A673 (cell line): ENCODE results near the gene RNF113B. TPM values are rescaled to one million over a fixed set of nuclear protein-coding genes. Genes with fewer than 3 reads are reported as not detected.

Source experiments
- BruUV-seq: library from RNA; stranded (reverse); fragments of 400-500 nt; replicated peaks from 2 replicates; lab custom pipeline; 2021; lab: Mats Ljungman, UMichigan
- CTCF ChIA-PET: fragments of 300-600 bp; sonication (Branson Sonifier 250); formaldehyde crosslinking; loops from one replicate; lab custom pipeline; 2022; ENCODE audit warnings: antibody characterized with exemption; lab: Charles Lee
- POLR2A ChIA-PET: fragments of 300-600 bp; sonication (Branson Sonifier 250); formaldehyde crosslinking; loops from one replicate; lab custom pipeline; 2022; ENCODE audit warnings: antibody characterized with exemption; ENCODE audit not compliant: low non-redundant PET; lab: Charles Lee
- DNase-seq: peaks from one replicate; pipeline ENCODE4 v3.0.0-alpha.2; 2015; ENCODE audit warnings: low spot score
- H3K27ac ChIP-seq: fragments of 200-600 bp; sonication (generic); 2 replicates; pipeline ENCODE4 v1.5.1; 2016; ENCODE audit warnings: mixed run types, low read depth, mild to moderate bottlenecking, mixed read lengths, antibody characterized with exemption, low read length; ENCODE audit not compliant: poor library complexity, severe bottlenecking
- H3K27me3 ChIP-seq: fragments of 200-600 bp; sonication (generic); replicated peaks from 2 replicates; pipeline ENCODE4 v1.6.1; 2017; ENCODE audit warnings: mixed run types, low read depth, mild to moderate bottlenecking, mixed read lengths, antibody characterized with exemption, low read length; ENCODE audit not compliant: insufficient read depth, poor library complexity
- H3K36me3 ChIP-seq: fragments of 200-600 bp; sonication (generic); 2 replicates; pipeline ENCODE4 v1.6.1; 2016; ENCODE audit warnings: mixed run types, mild to moderate bottlenecking, mixed read lengths, antibody characterized with exemption, low read length; ENCODE audit not compliant: insufficient read depth, poor library complexity, severe bottlenecking
- H3K4me1 ChIP-seq: fragments of 200-600 bp; sonication (generic); 2 replicates; pipeline ENCODE4 v1.6.1; 2017; ENCODE audit warnings: mixed run types, mild to moderate bottlenecking, mixed read lengths, antibody characterized with exemption, low read length; ENCODE audit not compliant: insufficient read depth, poor library complexity, severe bottlenecking
- H3K4me3 ChIP-seq: fragments of 200-600 bp; sonication (generic); 2 replicates; pipeline ENCODE4 v1.5.1; 2016; ENCODE audit warnings: low read depth, mixed run types, mild to moderate bottlenecking, mixed read lengths, low read length; ENCODE audit not compliant: poor library complexity, severe bottlenecking
- H3K9me3 ChIP-seq: fragments of 200-600 bp; sonication (generic); 2 replicates; pipeline ENCODE4 v1.6.1; 2016; ENCODE audit warnings: mixed run types, low read depth, mild to moderate bottlenecking, mixed read lengths, antibody characterized with exemption, low read length; ENCODE audit not compliant: poor library complexity, severe bottlenecking
- EZH2 ChIP-seq: fragments of 200-600 bp; sonication (generic); IDR thresholded peaks from 2 replicates; pipeline ENCODE4 v1.6.1; 2017; ENCODE audit warnings: borderline replicate concordance, low read depth, mild to moderate bottlenecking, mixed read lengths, antibody characterized with exemption, low read length; ENCODE audit not compliant: poor library complexity, severe bottlenecking
- intact Hi-C: fragments of 100-400 bp; cut with micrococcal nuclease; formaldehyde crosslinking; loops from one replicate; pipeline ENCODE4 v1.10.0; 2022; ENCODE audit not compliant: unreplicated experiment
- total RNA-seq: library from RNA; stranded (reverse); gene quantifications from 2 replicates; pipeline ENCODE4 v1.2.3, GENCODE V29; 2021
- TF ChIP-seq, protein P1 (sequence below): fragments of 300-800, 200-600 bp; sonication (generic); conservative IDR thresholded peaks from 2 replicates; pipeline ENCODE4 v1.5.1; 2017; ENCODE audit warnings: low read depth, mild to moderate bottlenecking, antibody characterized with exemption, low read length, moderate library complexity, mixed read lengths

The RNF113B gene
- total RNA-seq, 1 experiment from 2014 or later = not detected

DNA sequence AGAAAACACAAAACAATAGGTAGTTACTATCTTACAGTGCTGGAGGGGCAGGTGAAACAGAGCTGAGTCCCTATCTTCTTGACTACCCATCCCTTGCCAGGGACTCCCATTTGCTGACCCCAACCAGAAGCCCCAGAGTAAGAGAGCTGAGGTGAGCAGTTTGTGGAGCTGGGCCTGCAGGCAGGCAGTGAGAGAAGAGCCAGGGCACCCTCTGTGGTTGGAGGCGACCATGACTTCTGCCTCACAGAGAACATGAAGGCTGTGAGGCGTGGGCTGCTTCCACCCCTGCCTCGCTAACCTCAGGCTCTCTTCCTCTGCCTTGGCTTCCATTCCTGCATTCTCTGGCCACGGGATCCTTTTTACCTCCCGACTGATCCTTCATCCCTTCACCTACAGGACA lies 47.5 kb upstream of the RNF113B start:
- TF ChIP-seq, protein P1, sequence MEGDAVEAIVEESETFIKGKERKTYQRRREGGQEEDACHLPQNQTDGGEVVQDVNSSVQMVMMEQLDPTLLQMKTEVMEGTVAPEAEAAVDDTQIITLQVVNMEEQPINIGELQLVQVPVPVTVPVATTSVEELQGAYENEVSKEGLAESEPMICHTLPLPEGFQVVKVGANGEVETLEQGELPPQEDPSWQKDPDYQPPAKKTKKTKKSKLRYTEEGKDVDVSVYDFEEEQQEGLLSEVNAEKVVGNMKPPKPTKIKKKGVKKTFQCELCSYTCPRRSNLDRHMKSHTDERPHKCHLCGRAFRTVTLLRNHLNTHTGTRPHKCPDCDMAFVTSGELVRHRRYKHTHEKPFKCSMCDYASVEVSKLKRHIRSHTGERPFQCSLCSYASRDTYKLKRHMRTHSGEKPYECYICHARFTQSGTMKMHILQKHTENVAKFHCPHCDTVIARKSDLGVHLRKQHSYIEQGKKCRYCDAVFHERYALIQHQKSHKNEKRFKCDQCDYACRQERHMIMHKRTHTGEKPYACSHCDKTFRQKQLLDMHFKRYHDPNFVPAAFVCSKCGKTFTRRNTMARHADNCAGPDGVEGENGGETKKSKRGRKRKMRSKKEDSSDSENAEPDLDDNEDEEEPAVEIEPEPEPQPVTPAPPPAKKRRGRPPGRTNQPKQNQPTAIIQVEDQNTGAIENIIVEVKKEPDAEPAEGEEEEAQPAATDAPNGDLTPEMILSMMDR = no peak
- no peak for TF ChIP-seq EZH2
- ChIA-PET POLR2A (no interaction called here), CTCF (no interaction called here)
- no peak for DNase-seq
- Histone ChIP-seq H3K27ac (no peak overlapping the region), H3K4me1 (peaks cover 24% of the 10 kb centered on the region), H3K36me3 (no peaks in the 10 kb centered on the region), H3K4me3 (no peak overlapping the region), H3K27me3 (no peaks in the 10 kb centered on the region), H3K9me3 (no peaks in the 10 kb centered on the region)
- no TSS peak for BruUV-seq
- intact Hi-C loops = no loop called here

DNA sequence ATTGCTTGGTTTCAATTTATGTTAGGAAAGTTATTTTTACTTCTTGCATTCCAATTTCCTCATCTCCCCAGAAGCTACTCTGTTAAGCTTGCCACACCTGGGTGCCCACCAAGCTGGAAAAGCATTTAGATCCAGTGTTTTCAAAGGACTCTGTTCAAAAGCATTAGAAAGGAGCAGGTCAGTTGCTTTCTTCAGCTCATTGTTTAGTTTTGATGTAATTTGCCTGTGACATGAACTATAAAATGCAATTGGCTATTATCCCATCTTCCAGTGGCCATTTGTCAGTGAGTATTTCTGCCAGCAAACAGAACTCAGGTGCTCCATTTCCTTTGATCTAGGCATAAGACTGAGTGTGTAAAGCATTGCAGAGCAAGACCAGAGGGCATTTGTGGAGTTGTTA lies 46.7 kb upstream of the RNF113B start:
- Histone ChIP-seq H3K27me3 (no peaks in the 10 kb centered on the region), H3K4me3 (no peak overlapping the region), H3K4me1 (peaks cover 27% of the 10 kb centered on the region), H3K9me3 (no peaks in the 10 kb centered on the region), H3K27ac (no peak overlapping the region), H3K36me3 (no peaks in the 10 kb centered on the region)
- intact Hi-C loops = no loop called here
- no TSS peak for BruUV-seq
- no peak for TF ChIP-seq EZH2
- TF ChIP-seq, protein P1 = no peak
- ChIA-PET POLR2A (no interaction called here), CTCF (no interaction called here)
- no peak for DNase-seq

DNA sequence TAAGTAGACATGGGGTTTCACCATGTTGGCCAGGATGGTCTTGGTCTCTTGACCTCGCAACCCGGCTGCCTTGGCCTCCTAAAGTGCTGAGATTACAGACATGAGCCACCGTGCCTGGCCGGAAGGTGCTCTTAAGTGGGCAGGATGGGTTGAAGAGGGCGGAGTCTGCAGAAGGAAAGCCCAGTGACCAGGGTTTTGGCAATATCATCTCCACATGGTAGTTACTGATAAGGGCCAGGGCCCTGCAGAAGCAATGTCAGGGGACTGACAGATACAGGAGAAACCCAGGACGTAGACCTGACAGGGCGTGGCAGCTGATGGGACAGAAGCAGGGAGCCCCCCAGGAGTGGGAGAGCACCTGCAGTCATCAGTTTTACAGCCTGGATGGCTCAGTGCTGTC lies 45.7 kb upstream of the RNF113B start:
- no peaks in the 10 kb centered on the region for H3K9me3 ChIP-seq
- no peaks in the 10 kb centered on the region for H3K36me3 ChIP-seq
- peaks cover 36% of the 10 kb centered on the region for H3K4me1 ChIP-seq
- ChIA-PET POLR2A (no interaction called here), CTCF (no interaction called here)
- TF ChIP-seq, protein P1 = no peak
- TF ChIP-seq EZH2 = no peak
- H3K27ac ChIP-seq = no peak overlapping the region
- DNase-seq = no peak
- intact Hi-C loops = no loop called here
- no peaks in the 10 kb centered on the region for H3K27me3 ChIP-seq
- H3K4me3 ChIP-seq = no peak overlapping the region
- no TSS peak for BruUV-seq
